WTC11 (cell line): ENCODE results near the gene AMBRA1. TPM values are rescaled to one million over a fixed set of nuclear protein-coding genes. Genes with fewer than 3 reads are reported as not detected.

Source experiments
- ATAC-seq: fragments of 200-7000 bp; cut with Tn5 transposase; 2 replicates; pipeline ENCODE4 v1.10.0; 2021; ENCODE audit warnings: mild to moderate bottlenecking, moderate library complexity
- CTCF ChIA-PET: fragments of 300-600 bp; sonication (Branson Sonifier 250); formaldehyde crosslinking; loops from one replicate; lab custom pipeline; 2021; ENCODE audit warnings: antibody characterized with exemption; lab: Charles Lee
- POLR2A ChIA-PET: fragments of 350-600 bp; sonication (Branson Sonifier 250); formaldehyde crosslinking; loops from one replicate; lab custom pipeline; 2021; ENCODE audit warnings: antibody characterized with exemption; lab: Charles Lee
- DNase-seq: peaks from one replicate; pipeline ENCODE4 v3.0.0; 2021; ENCODE audit warnings: low spot score
- H3K27ac Mint-ChIP-seq: 2 replicates; pipeline ENCODE4 v1.8.0; 2021; ENCODE audit warnings: mixed read lengths
- H3K27me3 Mint-ChIP-seq: 2 replicates; pipeline ENCODE4 v1.8.0; 2021; ENCODE audit warnings: low read depth, mild to moderate bottlenecking, moderate library complexity, mixed read lengths
- H3K36me3 Mint-ChIP-seq: 2 replicates; pipeline ENCODE4 v1.8.0; 2021; ENCODE audit warnings: mixed read lengths
- H3K4me1 Mint-ChIP-seq: 2 replicates; pipeline ENCODE4 v1.8.0; 2022; ENCODE audit warnings: mixed read lengths
- H3K4me3 Mint-ChIP-seq: 2 replicates; pipeline ENCODE4 v1.8.0; 2021; ENCODE audit warnings: mild to moderate bottlenecking, moderate library complexity, mixed read lengths
- H3K9me3 Mint-ChIP-seq: 2 replicates; pipeline ENCODE4 v1.8.0; 2021; ENCODE audit warnings: mixed read lengths
- CBFB ChIP-seq: sonication (generic); formaldehyde crosslinking; IDR thresholded peaks from 2 replicates; pipeline ENCODE4 v1.8.1; 2022; ENCODE audit warnings: mild to moderate bottlenecking, low read depth, missing genetic modification reagents
- CREB1 ChIP-seq: sonication (generic); formaldehyde crosslinking; IDR thresholded peaks from 2 replicates; pipeline ENCODE4 v1.8.0; 2023; ENCODE audit warnings: mild to moderate bottlenecking, missing genetic modification reagents
- ELF4 ChIP-seq: sonication (generic); formaldehyde crosslinking; IDR thresholded peaks from 2 replicates; pipeline ENCODE4 v1.8.1; 2022; ENCODE audit warnings: low read depth, mild to moderate bottlenecking, moderate library complexity, missing genetic modification reagents
- EMX1 ChIP-seq: fragments of 250-450 bp; sonication (Bioruptor Pico); IDR thresholded peaks from 2 replicates; pipeline ENCODE4 v1.8.0; 2021; ENCODE audit warnings: mild to moderate bottlenecking
- ERG ChIP-seq: fragments of 250-450 bp; sonication (Bioruptor Pico); IDR thresholded peaks from 2 replicates; pipeline ENCODE4 v1.8.0; 2021; ENCODE audit warnings: mild to moderate bottlenecking
- ESRRA ChIP-seq: sonication (generic); formaldehyde crosslinking; IDR thresholded peaks from 2 replicates; pipeline ENCODE4 v1.8.1; 2022; ENCODE audit warnings: mild to moderate bottlenecking, missing genetic modification reagents, borderline replicate concordance
- ETV6 ChIP-seq: sonication (generic); formaldehyde crosslinking; IDR thresholded peaks from 2 replicates; pipeline ENCODE4 v1.8.1; 2022; ENCODE audit warnings: mild to moderate bottlenecking, missing genetic modification reagents
- GABPB1 ChIP-seq: sonication (generic); formaldehyde crosslinking; IDR thresholded peaks from 2 replicates; pipeline ENCODE4 v1.8.1; 2023; ENCODE audit warnings: mild to moderate bottlenecking, missing genetic modification reagents
- HMGA2 ChIP-seq: fragments of 250-450 bp; sonication (Bioruptor Pico); IDR thresholded peaks from 2 replicates; pipeline ENCODE4 v1.4.0; 2021; ENCODE audit warnings: mild to moderate bottlenecking, moderate library complexity
- HMGXB4 ChIP-seq: sonication (generic); formaldehyde crosslinking; IDR thresholded peaks from 2 replicates; pipeline ENCODE4 v1.8.1; 2023; ENCODE audit warnings: mild to moderate bottlenecking, moderate library complexity, missing genetic modification reagents
- IRF1 ChIP-seq: sonication (generic); formaldehyde crosslinking; IDR thresholded peaks from 2 replicates; pipeline ENCODE4 v1.8.0; 2023; ENCODE audit warnings: missing genetic modification reagents
- IRF2 ChIP-seq: sonication (generic); formaldehyde crosslinking; IDR thresholded peaks from 2 replicates; pipeline ENCODE4 v1.8.0; 2022; ENCODE audit warnings: low read depth, missing genetic modification reagents, borderline replicate concordance
- MLX ChIP-seq: sonication (generic); formaldehyde crosslinking; IDR thresholded peaks from 2 replicates; pipeline ENCODE4 v1.8.1; 2023; ENCODE audit warnings: mild to moderate bottlenecking, missing genetic modification reagents, moderate library complexity
- NR1H2 ChIP-seq: sonication (generic); formaldehyde crosslinking; IDR thresholded peaks from 2 replicates; pipeline ENCODE4 v1.9.0; 2021; ENCODE audit warnings: mild to moderate bottlenecking, moderate library complexity, missing genetic modification reagents
- NR3C1 ChIP-seq: sonication (generic); formaldehyde crosslinking; conservative IDR thresholded peaks from 2 replicates; pipeline ENCODE4 v1.8.1; 2023; ENCODE audit warnings: low read depth, mild to moderate bottlenecking, missing genetic modification reagents
- OVOL2 ChIP-seq: fragments of 250-450 bp; sonication (Bioruptor Pico); IDR thresholded peaks from 2 replicates; pipeline ENCODE4 v1.9.0; 2021; ENCODE audit warnings: mild to moderate bottlenecking, borderline replicate concordance
- PRRX2 ChIP-seq: fragments of 250-450 bp; sonication (Bioruptor Pico); IDR thresholded peaks from 2 replicates; pipeline ENCODE4 v1.8.0; 2021; ENCODE audit warnings: mild to moderate bottlenecking
- SMAD3 ChIP-seq: sonication (generic); formaldehyde crosslinking; IDR thresholded peaks from 2 replicates; pipeline ENCODE4 v1.8.0; 2022; ENCODE audit warnings: missing genetic modification reagents, mild to moderate bottlenecking, borderline replicate concordance
- SP1 ChIP-seq: sonication (generic); formaldehyde crosslinking; conservative IDR thresholded peaks from 2 replicates; pipeline ENCODE4 v1.8.1; 2022; ENCODE audit warnings: missing genetic modification reagents
- TCF7 ChIP-seq: sonication (generic); formaldehyde crosslinking; IDR thresholded peaks from 2 replicates; pipeline ENCODE4 v1.8.0; 2022; ENCODE audit warnings: mild to moderate bottlenecking, low read depth, missing genetic modification reagents, moderate library complexity
- ZBTB43 ChIP-seq: sonication (generic); formaldehyde crosslinking; IDR thresholded peaks from 2 replicates; pipeline ENCODE4 v1.8.1; 2023; ENCODE audit warnings: mild to moderate bottlenecking, missing genetic modification reagents
- ZMAT4 ChIP-seq: fragments of 250-450 bp; sonication (Bioruptor Pico); IDR thresholded peaks from 2 replicates; pipeline ENCODE4 v1.9.0; 2021; ENCODE audit warnings: mild to moderate bottlenecking
- ZNF423 ChIP-seq: fragments of 250-450 bp; sonication (Bioruptor Pico); IDR thresholded peaks from 2 replicates; pipeline ENCODE4 v2.1.2; 2022; ENCODE audit warnings: mild to moderate bottlenecking, moderate library complexity
- ZNF671 ChIP-seq: fragments of 250-450 bp; sonication (Bioruptor Pico); IDR thresholded peaks from 2 replicates; pipeline ENCODE4 v1.8.0; 2021; ENCODE audit warnings: mild to moderate bottlenecking
- total RNA-seq: library from RNA; stranded (reverse); gene quantifications from 3 replicates; pipeline ENCODE4 v1.2.3, GENCODE V29; 2021

AMBRA1 gene
- total RNA-seq, 1 experiment from 2014 or later: 35.0 TPM

- TF ChIP-seq SMAD3: no peak
- no peak for TF ChIP-seq ZBTB43 (CRISPR knock-in tag)
- TF ChIP-seq ELF4 (CRISPR knock-in tag): no peak
- TF ChIP-seq GABPB1 (CRISPR knock-in tag): no peak
- TF ChIP-seq ZNF423 (CRISPR knock-in tag): no peak
- no peak for TF ChIP-seq ETV6 (CRISPR knock-in tag)
- TF ChIP-seq ZNF671 (CRISPR knock-in tag): no peak
- no peak for TF ChIP-seq NR3C1 (CRISPR knock-in tag)
- TF ChIP-seq OVOL2 (CRISPR knock-in tag): no peak
- TF ChIP-seq HMGXB4: no peak
- no peak for TF ChIP-seq ERG (CRISPR knock-in tag)
- TF ChIP-seq IRF2 (CRISPR knock-in tag): no peak
- ChIA-PET POLR2A (interaction anchor here (0.6 kb wide), 1 partner anchor 121 kb away, joined by 4 read pairs; no protein-coding TSS in a partner anchor), CTCF (interaction anchor here (0.7 to 1.7 kb wide), 4 partner anchors 10 to 154 kb away, joined by 3 to 4 read pairs (median 4); no protein-coding TSS in a partner anchor)
- Mint-ChIP-seq H3K27me3 (no peaks in the 10 kb centered on the region), H3K4me1 (peaks cover 1% of the 10 kb centered on the region), H3K4me3 (no peak overlapping the region), H3K27ac (no peak overlapping the region), H3K36me3 (no peaks in the 10 kb centered on the region), H3K9me3 (no peaks in the 10 kb centered on the region)
- no peak for ATAC-seq
- DNase-seq: no peak
Observed at GRCh38 chr11:46599340-46600193, 5.7 kb upstream of the AMBRA1 start.

- no peak for ATAC-seq
- H3K27me3 Mint-ChIP-seq: no peaks in the 10 kb centered on the region
- no peak for TF ChIP-seq ZMAT4 (CRISPR knock-in tag)
- TF ChIP-seq ZBTB43 (CRISPR knock-in tag): no peak
- TF ChIP-seq IRF1 (CRISPR knock-in tag): no peak
- TF ChIP-seq ESRRA: no peak
- TF ChIP-seq EMX1 (CRISPR knock-in tag): no peak
- TF ChIP-seq HMGA2 (CRISPR knock-in tag): no peak
- TF ChIP-seq NR3C1 (CRISPR knock-in tag): no peak
- TF ChIP-seq MLX: no peak
- no peak for TF ChIP-seq HMGXB4
- TF ChIP-seq CREB1 (CRISPR knock-in tag): no peak
- TF ChIP-seq CBFB: no peak
- TF ChIP-seq TCF7: no peak
- TF ChIP-seq NR1H2 (CRISPR knock-in tag): no peak
- TF ChIP-seq PRRX2 (CRISPR knock-in tag): no peak
- TF ChIP-seq SP1 (CRISPR knock-in tag): no peak
- no peak for DNase-seq
- H3K36me3 Mint-ChIP-seq: no peaks in the 10 kb centered on the region
- POLR2A ChIA-PET: no interaction called here
- CTCF ChIA-PET: no interaction called here
- no peak overlapping the region for H3K4me3 Mint-ChIP-seq
- no peaks in the 10 kb centered on the region for H3K9me3 Mint-ChIP-seq
- H3K4me1 Mint-ChIP-seq: peaks cover 13% of the 10 kb centered on the region
- no peak overlapping the region for H3K27ac Mint-ChIP-seq
Observed at GRCh38 chr11:46597609-46598219, 3.9 kb upstream of the AMBRA1 start.
